ENCODE data around the gene RPL36.

DNA sequence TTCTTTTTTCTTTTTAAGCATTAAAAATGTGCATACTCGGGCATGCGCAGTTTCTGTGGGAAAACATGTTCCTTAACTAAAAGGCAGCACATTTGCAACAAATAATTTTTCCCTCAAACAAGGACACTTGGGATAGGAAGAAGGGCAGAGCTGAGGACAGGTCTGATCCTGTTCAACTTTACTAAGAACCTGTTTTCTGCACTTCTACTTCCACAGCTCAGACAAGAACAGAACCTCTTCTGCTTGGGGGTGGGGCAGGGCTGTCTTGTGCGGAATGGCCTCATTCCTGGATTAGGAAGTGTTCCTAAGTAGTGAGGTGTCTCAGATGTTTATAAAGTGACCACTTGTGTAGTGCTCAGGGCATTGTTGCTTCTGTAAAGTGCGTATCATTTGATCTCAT lies 48.9 kb upstream of the RPL36 start:
- no peak for TF ChIP-seq POLR2AphosphoS5 (IDR thresholded peaks at IDR 0.05; ENCODE audit: low read depth, low read length)
- TF ChIP-seq, protein P1, sequence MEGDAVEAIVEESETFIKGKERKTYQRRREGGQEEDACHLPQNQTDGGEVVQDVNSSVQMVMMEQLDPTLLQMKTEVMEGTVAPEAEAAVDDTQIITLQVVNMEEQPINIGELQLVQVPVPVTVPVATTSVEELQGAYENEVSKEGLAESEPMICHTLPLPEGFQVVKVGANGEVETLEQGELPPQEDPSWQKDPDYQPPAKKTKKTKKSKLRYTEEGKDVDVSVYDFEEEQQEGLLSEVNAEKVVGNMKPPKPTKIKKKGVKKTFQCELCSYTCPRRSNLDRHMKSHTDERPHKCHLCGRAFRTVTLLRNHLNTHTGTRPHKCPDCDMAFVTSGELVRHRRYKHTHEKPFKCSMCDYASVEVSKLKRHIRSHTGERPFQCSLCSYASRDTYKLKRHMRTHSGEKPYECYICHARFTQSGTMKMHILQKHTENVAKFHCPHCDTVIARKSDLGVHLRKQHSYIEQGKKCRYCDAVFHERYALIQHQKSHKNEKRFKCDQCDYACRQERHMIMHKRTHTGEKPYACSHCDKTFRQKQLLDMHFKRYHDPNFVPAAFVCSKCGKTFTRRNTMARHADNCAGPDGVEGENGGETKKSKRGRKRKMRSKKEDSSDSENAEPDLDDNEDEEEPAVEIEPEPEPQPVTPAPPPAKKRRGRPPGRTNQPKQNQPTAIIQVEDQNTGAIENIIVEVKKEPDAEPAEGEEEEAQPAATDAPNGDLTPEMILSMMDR (IDR thresholded peaks at IDR 0.05) = no peak
- TF ChIP-seq RCOR1 (IDR thresholded peaks at IDR 0.05; ENCODE audit: low read length) = no peak
- TF ChIP-seq RFX5 (IDR thresholded peaks at IDR 0.05; ENCODE audit: low read length) = no peak
- TF ChIP-seq EP300 (IDR thresholded peaks at IDR 0.05; ENCODE audit: borderline replicate concordance in 1 of 2, low read depth in 1 of 2, low read length in 1 of 2) = no peak
- no peak for TF ChIP-seq EZH2phosphoT487 (IDR thresholded peaks at IDR 0.05; ENCODE audit: borderline replicate concordance, low read depth)
- TF ChIP-seq YY1 (IDR thresholded peaks at IDR 0.05; ENCODE audit: low read depth) = no peak
- TF ChIP-seq, protein P2, sequence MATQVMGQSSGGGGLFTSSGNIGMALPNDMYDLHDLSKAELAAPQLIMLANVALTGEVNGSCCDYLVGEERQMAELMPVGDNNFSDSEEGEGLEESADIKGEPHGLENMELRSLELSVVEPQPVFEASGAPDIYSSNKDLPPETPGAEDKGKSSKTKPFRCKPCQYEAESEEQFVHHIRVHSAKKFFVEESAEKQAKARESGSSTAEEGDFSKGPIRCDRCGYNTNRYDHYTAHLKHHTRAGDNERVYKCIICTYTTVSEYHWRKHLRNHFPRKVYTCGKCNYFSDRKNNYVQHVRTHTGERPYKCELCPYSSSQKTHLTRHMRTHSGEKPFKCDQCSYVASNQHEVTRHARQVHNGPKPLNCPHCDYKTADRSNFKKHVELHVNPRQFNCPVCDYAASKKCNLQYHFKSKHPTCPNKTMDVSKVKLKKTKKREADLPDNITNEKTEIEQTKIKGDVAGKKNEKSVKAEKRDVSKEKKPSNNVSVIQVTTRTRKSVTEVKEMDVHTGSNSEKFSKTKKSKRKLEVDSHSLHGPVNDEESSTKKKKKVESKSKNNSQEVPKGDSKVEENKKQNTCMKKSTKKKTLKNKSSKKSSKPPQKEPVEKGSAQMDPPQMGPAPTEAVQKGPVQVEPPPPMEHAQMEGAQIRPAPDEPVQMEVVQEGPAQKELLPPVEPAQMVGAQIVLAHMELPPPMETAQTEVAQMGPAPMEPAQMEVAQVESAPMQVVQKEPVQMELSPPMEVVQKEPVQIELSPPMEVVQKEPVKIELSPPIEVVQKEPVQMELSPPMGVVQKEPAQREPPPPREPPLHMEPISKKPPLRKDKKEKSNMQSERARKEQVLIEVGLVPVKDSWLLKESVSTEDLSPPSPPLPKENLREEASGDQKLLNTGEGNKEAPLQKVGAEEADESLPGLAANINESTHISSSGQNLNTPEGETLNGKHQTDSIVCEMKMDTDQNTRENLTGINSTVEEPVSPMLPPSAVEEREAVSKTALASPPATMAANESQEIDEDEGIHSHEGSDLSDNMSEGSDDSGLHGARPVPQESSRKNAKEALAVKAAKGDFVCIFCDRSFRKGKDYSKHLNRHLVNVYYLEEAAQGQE (IDR thresholded peaks at IDR 0.05; ENCODE audit: low read depth, low read length) = no peak
- TF ChIP-seq CHD2 (IDR thresholded peaks at IDR 0.05; ENCODE audit: low read length, partially characterized antibody) = no peak
- no peak for TF ChIP-seq ZBTB33 (IDR thresholded peaks at IDR 0.05; ENCODE audit: borderline replicate concordance, low read depth)
- TF ChIP-seq TCF12 (IDR thresholded peaks at IDR 0.05) = no peak
- TF ChIP-seq RXRA (IDR thresholded peaks at IDR 0.05; ENCODE audit: borderline replicate concordance, low read depth) = no peak
- TF ChIP-seq, protein P3, sequence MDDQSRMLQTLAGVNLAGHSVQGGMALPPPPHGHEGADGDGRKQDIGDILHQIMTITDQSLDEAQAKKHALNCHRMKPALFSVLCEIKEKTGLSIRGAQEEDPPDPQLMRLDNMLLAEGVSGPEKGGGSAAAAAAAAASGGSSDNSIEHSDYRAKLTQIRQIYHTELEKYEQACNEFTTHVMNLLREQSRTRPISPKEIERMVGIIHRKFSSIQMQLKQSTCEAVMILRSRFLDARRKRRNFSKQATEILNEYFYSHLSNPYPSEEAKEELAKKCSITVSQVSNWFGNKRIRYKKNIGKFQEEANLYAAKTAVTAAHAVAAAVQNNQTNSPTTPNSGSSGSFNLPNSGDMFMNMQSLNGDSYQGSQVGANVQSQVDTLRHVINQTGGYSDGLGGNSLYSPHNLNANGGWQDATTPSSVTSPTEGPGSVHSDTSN (IDR thresholded peaks at IDR 0.05) = no peak
- no peak for TF ChIP-seq SIN3A (IDR thresholded peaks at IDR 0.05; ENCODE audit: borderline replicate concordance, low read depth, low read length)
